GM23338 (cell line): ENCODE data around the gene AGFG1. TPM values are rescaled to one million over a fixed set of nuclear protein-coding genes. Genes with fewer than 3 reads are reported as not detected.

Source experiments
- ATAC-seq: fragments of 200-7000 bp; cut with Tn5 transposase; 3 replicates; pipeline ENCODE4 v1.9.1; 2020
- DNase-seq: peaks from one replicate; pipeline ENCODE4 v3.0.0-alpha.2; 2015; ENCODE audit warnings: low spot score
- H2AFZ ChIP-seq: fragments of 200-600 bp; sonication (generic); 2 replicates; pipeline ENCODE4 v1.8.0; 2016; ENCODE audit warnings: antibody characterized with exemption, mild to moderate bottlenecking, moderate library complexity
- H3F3A ChIP-seq: fragments of 200-600 bp; sonication (generic); replicated peaks from 2 replicates; pipeline ENCODE4 v1.8.0; 2017; ENCODE audit warnings: antibody characterized with exemption, mixed run types, low read depth
- H3K27ac ChIP-seq: fragments of 200-600 bp; sonication (generic); 2 replicates; pipeline ENCODE4 v1.6.1; 2016; ENCODE audit warnings: low read depth
- H3K27me3 ChIP-seq: fragments of 200-600 bp; sonication (generic); 2 replicates; pipeline ENCODE4 v1.8.0; 2016; ENCODE audit warnings: mild to moderate bottlenecking, mixed run types, moderate library complexity; ENCODE audit not compliant: insufficient read depth
- H3K36me3 ChIP-seq: fragments of 200-600 bp; sonication (generic); 2 replicates; pipeline ENCODE4 v1.8.0; 2016; ENCODE audit warnings: mild to moderate bottlenecking; ENCODE audit not compliant: insufficient read depth
- H3K4me1 ChIP-seq: fragments of 200-600 bp; sonication (generic); 2 replicates; pipeline ENCODE4 v1.8.0; 2016; ENCODE audit warnings: mild to moderate bottlenecking, moderate library complexity; ENCODE audit not compliant: insufficient read depth
- H3K4me2 ChIP-seq: fragments of 200-600 bp; sonication (generic); 2 replicates; pipeline ENCODE4 v1.7.1; 2017; ENCODE audit warnings: mixed run types
- H3K4me3 ChIP-seq: fragments of 200-600 bp; sonication (generic); 2 replicates; pipeline ENCODE4 v1.6.1; 2016; ENCODE audit warnings: mixed run types
- H3K79me2 ChIP-seq: fragments of 200-600 bp; sonication (generic); replicated peaks from 2 replicates; pipeline ENCODE4 v1.8.0; 2017; ENCODE audit warnings: mild to moderate bottlenecking; ENCODE audit not compliant: insufficient read depth
- H3K9me2 ChIP-seq: fragments of 200-600 bp; sonication (generic); 2 replicates; pipeline ENCODE4 v1.8.0; 2017; ENCODE audit not compliant: insufficient read depth
- H4K20me1 ChIP-seq: fragments of 200-600 bp; sonication (generic); replicated peaks from 2 replicates; pipeline ENCODE4 v1.8.0; 2017; ENCODE audit warnings: mild to moderate bottlenecking; ENCODE audit not compliant: insufficient read depth
- H3K27ac Mint-ChIP-seq: 2 replicates; pipeline ENCODE4 v1.8.0; 2020; ENCODE audit warnings: inconsistent platforms, mild to moderate bottlenecking, moderate library complexity, mixed read lengths
- H3K27me3 Mint-ChIP-seq: 3 replicates; pipeline ENCODE4 v1.8.0; 2022; ENCODE audit warnings: low read depth, mild to moderate bottlenecking, moderate library complexity, mixed read lengths, inconsistent platforms; ENCODE audit not compliant: insufficient read depth, poor library complexity
- H3K36me3 Mint-ChIP-seq: 3 replicates; pipeline ENCODE4 v1.8.0; 2021; ENCODE audit warnings: low read depth, mild to moderate bottlenecking, inconsistent platforms, moderate library complexity, mixed read lengths
- H3K4me1 Mint-ChIP-seq: 3 replicates; pipeline ENCODE4 v1.8.0; 2020; ENCODE audit warnings: mild to moderate bottlenecking, inconsistent platforms, mixed read lengths
- H3K4me3 Mint-ChIP-seq: 3 replicates; pipeline ENCODE4 v1.8.0; 2021; ENCODE audit warnings: moderate library complexity, mild to moderate bottlenecking, inconsistent platforms, mixed read lengths
- H3K9me3 Mint-ChIP-seq: 3 replicates; pipeline ENCODE4 v1.8.0; 2020; ENCODE audit warnings: moderate library complexity, mild to moderate bottlenecking, inconsistent platforms, mixed read lengths
- CREB1 ChIP-seq: fragments of 250-450 bp; sonication (Bioruptor Pico); IDR thresholded peaks from 2 replicates; pipeline ENCODE4 v1.5.0; 2020; ENCODE audit warnings: low read depth, mild to moderate bottlenecking, moderate library complexity
- EZH2 ChIP-seq: fragments of 200-600 bp; sonication (generic); IDR thresholded peaks from one replicate; pipeline ENCODE4 v1.8.0; 2017; ENCODE audit warnings: antibody characterized with exemption, mild to moderate bottlenecking, low read depth; ENCODE audit not compliant: unreplicated experiment
- EZH2phosphoT487 ChIP-seq: fragments of 200-600 bp; sonication (generic); IDR thresholded peaks from one replicate; pipeline ENCODE4 v1.8.1; 2018; ENCODE audit warnings: antibody characterized with exemption; ENCODE audit not compliant: unreplicated experiment
- JUNB ChIP-seq: IDR thresholded peaks from one replicate; pipeline ENCODE4 v1.6.1; 2016; ENCODE audit warnings: antibody characterized with exemption; ENCODE audit not compliant: unreplicated experiment
- NANOG ChIP-seq: IDR thresholded peaks from 2 replicates; pipeline ENCODE4 v1.6.1; 2016; ENCODE audit warnings: antibody characterized with exemption, borderline replicate concordance
- POLR2AphosphoS5 ChIP-seq: IDR thresholded peaks from 2 replicates; pipeline ENCODE4 v1.6.1; 2016; ENCODE audit warnings: antibody characterized with exemption, low read depth
- STAT1 ChIP-seq: IDR thresholded peaks from one replicate; pipeline ENCODE4 v1.6.1; 2016; ENCODE audit warnings: antibody characterized with exemption; ENCODE audit not compliant: unreplicated experiment
- ZNF114 ChIP-seq: fragments of 250-450 bp; sonication (Bioruptor Pico); IDR thresholded peaks from 2 replicates; pipeline ENCODE4 v1.5.0; 2020; ENCODE audit warnings: mild to moderate bottlenecking, moderate library complexity
- ZNF331 ChIP-seq: fragments of 250-450 bp; sonication (Bioruptor Pico); IDR thresholded peaks from 2 replicates; pipeline ENCODE4 v1.5.0; 2020; ENCODE audit warnings: low read depth, mild to moderate bottlenecking, moderate library complexity
- ZNF462 ChIP-seq: fragments of 250-450 bp; sonication (Bioruptor Pico); IDR thresholded peaks from 2 replicates; pipeline ENCODE4 v1.5.0; 2020; ENCODE audit warnings: mild to moderate bottlenecking, moderate library complexity
- polyA plus RNA-seq: library from polyadenylated mRNA; unstranded; fragments of >200 nt; fragmentation: Nextera tagmentation; extraction: Ambion mirVana; gene quantifications from 2 replicates; pipeline ENCODE4 v1.2.1, GENCODE V29; 2016
- total RNA-seq: library from RNA; depleted of rRNA; stranded (reverse); fragments of >200 nt; shearing (Covaris generic); gene quantifications from 2 replicates; pipeline ENCODE4 v1.2.3, GENCODE V29; 2014
- TF ChIP-seq, protein P1 (sequence below): IDR thresholded peaks from 2 replicates; pipeline ENCODE4 v1.6.1; 2016; ENCODE audit warnings: antibody characterized with exemption
- TF ChIP-seq, protein P2 (sequence below): IDR thresholded peaks from one replicate; pipeline ENCODE4 v1.6.1; 2018; ENCODE audit warnings: antibody characterized with exemption; ENCODE audit not compliant: unreplicated experiment

Gene AGFG1
- total and polyA plus RNA-seq, 2 experiments from 2014 or later, result 14.5 to 113 TPM

DNA sequence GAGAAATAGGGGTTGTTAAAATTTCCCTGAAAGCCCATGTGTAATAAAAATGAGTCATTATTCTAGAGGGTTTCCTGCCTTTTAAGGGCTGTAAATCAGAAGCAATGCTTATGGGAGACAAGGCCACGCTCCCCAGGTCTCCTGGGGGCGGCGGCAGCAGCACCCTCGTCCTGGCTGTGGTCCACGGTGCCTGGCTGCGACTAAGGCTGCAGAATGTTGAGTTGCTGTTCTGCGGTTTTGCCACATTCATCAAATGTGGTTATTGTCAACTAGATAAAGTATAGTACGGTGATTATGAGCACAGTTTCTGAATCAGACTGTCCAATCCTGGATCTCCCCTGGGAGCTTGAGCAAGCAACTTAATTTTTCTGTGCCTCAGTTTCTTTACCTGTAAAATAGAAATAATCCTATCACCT is 11.9 kb upstream of the AGFG1 start:
- Histone ChIP-seq H3K9me2 (no peaks in the 10 kb centered on the region), H3K36me3 (no peaks in the 10 kb centered on the region), H3K4me2 (no peak overlapping the region), H3K27me3 (no peaks in the 10 kb centered on the region), H4K20me1 (no peaks in the 10 kb centered on the region), H3F3A (no peaks in the 10 kb centered on the region), H3K79me2 (no peaks in the 10 kb centered on the region), H3K27ac (no peak overlapping the region), H3K4me1 (peaks cover 17% of the 10 kb centered on the region; the same call in 1 of the 2 replicates), H2AFZ (no peak overlapping the region), H3K4me3 (no peak overlapping the region)
- no peaks in the 10 kb centered on the region for H3K36me3 Mint-ChIP-seq
- H3K4me1 Mint-ChIP-seq, result peaks cover 25% of the 10 kb centered on the region
- no peak overlapping the region for H3K27ac Mint-ChIP-seq
- TF ChIP-seq, protein P1, sequence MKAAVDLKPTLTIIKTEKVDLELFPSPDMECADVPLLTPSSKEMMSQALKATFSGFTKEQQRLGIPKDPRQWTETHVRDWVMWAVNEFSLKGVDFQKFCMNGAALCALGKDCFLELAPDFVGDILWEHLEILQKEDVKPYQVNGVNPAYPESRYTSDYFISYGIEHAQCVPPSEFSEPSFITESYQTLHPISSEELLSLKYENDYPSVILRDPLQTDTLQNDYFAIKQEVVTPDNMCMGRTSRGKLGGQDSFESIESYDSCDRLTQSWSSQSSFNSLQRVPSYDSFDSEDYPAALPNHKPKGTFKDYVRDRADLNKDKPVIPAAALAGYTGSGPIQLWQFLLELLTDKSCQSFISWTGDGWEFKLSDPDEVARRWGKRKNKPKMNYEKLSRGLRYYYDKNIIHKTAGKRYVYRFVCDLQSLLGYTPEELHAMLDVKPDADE, result no peak
- TF ChIP-seq ZNF114 (no peak), EZH2phosphoT487 (no peak), STAT1 (no peak), ZNF462 (CRISPR knock-in tag) (no peak), NANOG (no peak), POLR2AphosphoS5 (no peak), ZNF331 (no peak), EZH2 (no peak), CREB1 (CRISPR knock-in tag) (no peak), JUNB (no peak)
- TF ChIP-seq, protein P2, sequence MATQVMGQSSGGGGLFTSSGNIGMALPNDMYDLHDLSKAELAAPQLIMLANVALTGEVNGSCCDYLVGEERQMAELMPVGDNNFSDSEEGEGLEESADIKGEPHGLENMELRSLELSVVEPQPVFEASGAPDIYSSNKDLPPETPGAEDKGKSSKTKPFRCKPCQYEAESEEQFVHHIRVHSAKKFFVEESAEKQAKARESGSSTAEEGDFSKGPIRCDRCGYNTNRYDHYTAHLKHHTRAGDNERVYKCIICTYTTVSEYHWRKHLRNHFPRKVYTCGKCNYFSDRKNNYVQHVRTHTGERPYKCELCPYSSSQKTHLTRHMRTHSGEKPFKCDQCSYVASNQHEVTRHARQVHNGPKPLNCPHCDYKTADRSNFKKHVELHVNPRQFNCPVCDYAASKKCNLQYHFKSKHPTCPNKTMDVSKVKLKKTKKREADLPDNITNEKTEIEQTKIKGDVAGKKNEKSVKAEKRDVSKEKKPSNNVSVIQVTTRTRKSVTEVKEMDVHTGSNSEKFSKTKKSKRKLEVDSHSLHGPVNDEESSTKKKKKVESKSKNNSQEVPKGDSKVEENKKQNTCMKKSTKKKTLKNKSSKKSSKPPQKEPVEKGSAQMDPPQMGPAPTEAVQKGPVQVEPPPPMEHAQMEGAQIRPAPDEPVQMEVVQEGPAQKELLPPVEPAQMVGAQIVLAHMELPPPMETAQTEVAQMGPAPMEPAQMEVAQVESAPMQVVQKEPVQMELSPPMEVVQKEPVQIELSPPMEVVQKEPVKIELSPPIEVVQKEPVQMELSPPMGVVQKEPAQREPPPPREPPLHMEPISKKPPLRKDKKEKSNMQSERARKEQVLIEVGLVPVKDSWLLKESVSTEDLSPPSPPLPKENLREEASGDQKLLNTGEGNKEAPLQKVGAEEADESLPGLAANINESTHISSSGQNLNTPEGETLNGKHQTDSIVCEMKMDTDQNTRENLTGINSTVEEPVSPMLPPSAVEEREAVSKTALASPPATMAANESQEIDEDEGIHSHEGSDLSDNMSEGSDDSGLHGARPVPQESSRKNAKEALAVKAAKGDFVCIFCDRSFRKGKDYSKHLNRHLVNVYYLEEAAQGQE, result no peak
- ATAC-seq, result no peak
- H3K4me3 Mint-ChIP-seq, result no peak overlapping the region
- no peaks in the 10 kb centered on the region for H3K27me3 Mint-ChIP-seq
- no peak for DNase-seq
- H3K9me3 Mint-ChIP-seq, result no peaks in the 10 kb centered on the region
